K562 (cell line): ENCODE measurements around the gene SLC43A2. TPM values are rescaled to one million over a fixed set of nuclear protein-coding genes. Genes with fewer than 3 reads are reported as not detected.

Source experiments
- ATF2 ChIP-seq: sonication (generic); formaldehyde crosslinking; IDR thresholded peaks from 2 replicates; pipeline ENCODE4 v1.8.1; 2022; ENCODE audit warnings: missing genetic modification reagents
- ATF6 ChIP-seq: sonication (generic); formaldehyde crosslinking; IDR thresholded peaks from 2 replicates; pipeline ENCODE4 v1.4.0; 2020; ENCODE audit warnings: mild to moderate bottlenecking, missing genetic modification reagents
- ELF1 ChIP-seq: fragments of 200-800 bp; sonication (Bioruptor generic); IDR thresholded peaks from 2 replicates; pipeline ENCODE4 v1.6.1; 2016; ENCODE audit warnings: missing genetic modification characterization, missing compliant biosample characterization
- ESRRA ChIP-seq: fragments of 450-650 bp; IDR thresholded peaks from 2 replicates; pipeline ENCODE4 v1.6.1; 2014; ENCODE audit warnings: low read depth, mild to moderate bottlenecking, moderate library complexity, borderline replicate concordance
- EWSR1 ChIP-seq: fragments of 450-650 bp; IDR thresholded peaks from 2 replicates; pipeline ENCODE4 v1.6.1; 2018; ENCODE audit warnings: borderline replicate concordance, mild to moderate bottlenecking, low read depth, moderate library complexity; ENCODE audit not compliant: partially characterized antibody
- HDAC2 ChIP-seq: fragments of 450-650 bp; IDR thresholded peaks from 2 replicates; pipeline ENCODE4 v1.6.1; 2016; ENCODE audit warnings: mild to moderate bottlenecking
- HMGN3 ChIP-seq: IDR thresholded peaks from 2 replicates; pipeline ENCODE4 v1.6.1; 2011; ENCODE audit warnings: borderline replicate concordance, low read depth, mild to moderate bottlenecking, mixed read lengths, low read length; ENCODE audit not compliant: insufficient read length; ENCODE audit errors: extremely low read depth
- MECOM ChIP-seq: fragments of 250-450 bp; sonication (Bioruptor Pico); IDR thresholded peaks from 2 replicates; pipeline ENCODE4 v1.8.0; 2022; ENCODE audit warnings: inconsistent platforms
- MGA ChIP-seq: fragments of 450-650 bp; IDR thresholded peaks from 2 replicates; pipeline ENCODE4 v1.6.1; 2016; ENCODE audit warnings: mild to moderate bottlenecking, moderate library complexity
- MXI1 ChIP-seq: IDR thresholded peaks from 2 replicates; pipeline ENCODE4 v1.6.1; 2011; ENCODE audit warnings: low read depth, mild to moderate bottlenecking, improper control_type of control experiment, low read length
- RBFOX2 ChIP-seq: fragments of 200-400 bp; formaldehyde crosslinking; IDR thresholded peaks from 2 replicates; pipeline ENCODE4 v1.6.1; 2017; ENCODE audit warnings: low read depth, mild to moderate bottlenecking, low read length, moderate library complexity
- RFX7 ChIP-seq: fragments of 250-450 bp; sonication (Bioruptor Pico); IDR thresholded peaks from 2 replicates; pipeline ENCODE4 v1.5.1; 2021; ENCODE audit warnings: mild to moderate bottlenecking
- SMAD4 ChIP-seq: fragments of 250-450 bp; sonication (Bioruptor Pico); conservative IDR thresholded peaks from 2 replicates; pipeline ENCODE4 v1.8.0; 2021; ENCODE audit warnings: inconsistent platforms, mild to moderate bottlenecking, moderate library complexity
- ZNF347 ChIP-seq: fragments of 450-650 bp; formaldehyde crosslinking; IDR thresholded peaks from 2 replicates; pipeline ENCODE4 v1.4.0; 2020; ENCODE audit warnings: low read depth, mild to moderate bottlenecking, moderate library complexity
- polyA plus RNA-seq, 8 experiments: library from polyadenylated mRNA; depleted of rRNA in 4 of 8; stranded (reverse) in 5 of 8; unstranded in 3 of 8; fragments of >200 nt; fragmentation: Nextera tagmentation in 2 of 8; fragmentation: Illumina TruSeq in 1 of 8; extraction: Ambion mirVana in 2 of 8; extraction: Trizol in 1 of 8; gene quantifications; 2 replicates each; pipeline versions ENCODE4 v1.2.1 to v1.2.3, GENCODE V29; 2011 to 2014; ENCODE audit warnings: inconsistent platforms in 1 of 8, missing spikeins in 1 of 8
- total RNA-seq, 7 experiments: library from RNA; depleted of rRNA in 6 of 7; stranded (reverse); fragments of >200 nt in 6 of 7; fragmentation: Illumina TruSeq in 2 of 7; extraction: Trizol in 2 of 7; gene quantifications; 2 replicates each; pipeline versions ENCODE4 v1.2.1 to v1.2.3, GENCODE V29; 2011 to 2021; ENCODE audit warnings: low replicate concordance in 1 of 7

Gene SLC43A2
- total and polyA plus RNA-seq, 9 of the 15 experiments (the other 6 are each of a cell fraction or from before 2014, with no cell fraction given): 0.03 to 10.2 (median 3.6) TPM

GRCh38 chr17:1617620-1618174 is 10.9 kb downstream of the SLC43A2 start (continued):
- TF ChIP-seq MGA (no peak), HDAC2 (peak; percentile 54; the same call in 1 of the 2 replicates), SMAD4 (CRISPR knock-in tag) (peak; percentile 59), MXI1 (no peak), HMGN3 (no peak), ESRRA (peak; percentile 62), RFX7 (CRISPR knock-in tag) (no peak), ELF1 (tag) (peak; percentile 81), ZNF347 (CRISPR knock-in tag) (no peak), ATF6 (CRISPR knock-in tag) (no peak), RBFOX2 (peak; percentile 64), ATF2 (CRISPR knock-in tag) (no peak), EWSR1 (no peak), MECOM (no peak)
